ENCODE measurements around the gene AKAP7. TPM values are rescaled to one million over a fixed set of nuclear protein-coding genes. Genes with fewer than 3 reads are reported as not detected.

The AKAP7 gene
- polyA plus RNA-seq, 1 donor from 2014 or later = 1.6 TPM

DNA sequence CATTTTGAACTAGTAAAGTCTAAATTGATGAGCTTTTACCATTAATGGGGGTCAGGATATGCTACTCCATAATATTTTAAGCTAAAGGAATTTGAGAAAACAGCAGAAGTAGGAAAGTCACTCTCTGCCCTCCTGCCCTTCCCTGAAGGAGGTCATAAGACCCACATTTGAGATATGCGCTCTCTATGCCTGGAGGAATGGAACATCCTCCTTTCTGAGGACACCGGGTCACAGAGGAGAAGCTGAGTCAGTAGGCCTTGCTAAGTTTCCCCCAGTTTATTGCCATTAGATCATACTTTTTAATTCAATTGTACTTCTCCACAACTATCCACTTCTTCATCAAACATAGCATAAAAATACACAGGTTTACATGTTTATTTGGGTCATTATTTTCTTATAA lies 40.3 kb downstream of the AKAP7 start:
- Histone ChIP-seq H3K9me2 (ENCODE audit: insufficient read depth, low read length) (no peaks in the 10 kb centered on the region), H3K4me3 (ENCODE audit: low read length) (no peak overlapping the region), H3K36me3 (ENCODE audit: insufficient read depth, low read length) (no peaks in the 10 kb centered on the region), H3K9me3 (ENCODE audit: low read length) (no peaks in the 10 kb centered on the region), H2AFZ (ENCODE audit: low read depth, low read length) (no peak overlapping the region), H3K27ac (ENCODE audit: low read length) (no peak overlapping the region), H4K20me1 (ENCODE audit: insufficient read depth) (no peaks in the 10 kb centered on the region), H3F3A (ENCODE audit: insufficient read depth, low read length, poor library complexity, severe bottlenecking) (no peaks in the 10 kb centered on the region), H3K9ac (ENCODE audit: low read length) (no peak overlapping the region), H3K4me2 (ENCODE audit: low read length) (no peak overlapping the region), H3K27me3 (ENCODE audit: insufficient read depth, low read depth, low read length) (no peaks in the 10 kb centered on the region), H3K79me2 (replicated peaks; ENCODE audit: insufficient read depth, low read length) (no peaks in the 10 kb centered on the region)
- TF ChIP-seq REST (IDR thresholded peaks at IDR 0.05; ENCODE audit: borderline replicate concordance) (no peak), EP300 (conservative IDR thresholded peaks at IDR 0.05; ENCODE audit: poor library complexity, severe bottlenecking) (no peak), RAD21 (conservative IDR thresholded peaks at IDR 0.05) (no peak), MXI1 (conservative IDR thresholded peaks at IDR 0.05; ENCODE audit: poor library complexity, severe bottlenecking) (no peak), EZH2 (IDR thresholded peaks at IDR 0.05; ENCODE audit: borderline replicate concordance, insufficient read depth, low read length, poor library complexity, severe bottlenecking) (no peak), POLR2AphosphoS5 (IDR thresholded peaks at IDR 0.05) (no peak), TAF1 (IDR thresholded peaks at IDR 0.05; ENCODE audit: low read depth) (no peak), CTCF (IDR thresholded peaks at IDR 0.05; ENCODE audit: poor library complexity, severe bottlenecking) (no peak), SMC3 (conservative IDR thresholded peaks at IDR 0.05; ENCODE audit: poor library complexity) (no peak)

- Histone ChIP-seq H2AFZ (ENCODE audit: low read depth, low read length) (no peak overlapping the region), H3K4me2 (ENCODE audit: low read length) (no peak overlapping the region)
Observed at GRCh38 chr6:131177996-131178395, 42.7 kb downstream of the AKAP7 start.

More at GRCh38 chr6:131177996-131178395, 42.7 kb downstream of the AKAP7 start:
- H3K9me2 ChIP-seq (ENCODE audit: insufficient read depth, low read length) = no peaks in the 10 kb centered on the region
- no peaks in the 10 kb centered on the region for H3K27me3 ChIP-seq (ENCODE audit: insufficient read depth, low read depth, low read length)
- no peaks in the 10 kb centered on the region for H3F3A ChIP-seq (ENCODE audit: insufficient read depth, low read length, poor library complexity, severe bottlenecking)
- no peaks in the 10 kb centered on the region for H4K20me1 ChIP-seq (ENCODE audit: insufficient read depth)
- no peak overlapping the region for H3K4me3 ChIP-seq (ENCODE audit: low read length)
- no peaks in the 10 kb centered on the region for H3K9me3 ChIP-seq (ENCODE audit: low read length)
- no peak overlapping the region for H3K27ac ChIP-seq (ENCODE audit: low read length)
- H3K9ac ChIP-seq (ENCODE audit: low read length) = no peak overlapping the region
- H3K79me2 ChIP-seq (replicated peaks; ENCODE audit: insufficient read depth, low read length) = no peaks in the 10 kb centered on the region
- no peak for TF ChIP-seq CTCF (IDR thresholded peaks at IDR 0.05; ENCODE audit: poor library complexity, severe bottlenecking)
- TF ChIP-seq MXI1 (conservative IDR thresholded peaks at IDR 0.05; ENCODE audit: poor library complexity, severe bottlenecking) = no peak
- TF ChIP-seq EP300 (conservative IDR thresholded peaks at IDR 0.05; ENCODE audit: poor library complexity, severe bottlenecking) = no peak
- no peak for TF ChIP-seq RAD21 (conservative IDR thresholded peaks at IDR 0.05)
- TF ChIP-seq SMC3 (conservative IDR thresholded peaks at IDR 0.05; ENCODE audit: poor library complexity) = no peak
- no peak for TF ChIP-seq EZH2 (IDR thresholded peaks at IDR 0.05; ENCODE audit: borderline replicate concordance, insufficient read depth, low read length, poor library complexity, severe bottlenecking)
- no peak for TF ChIP-seq TAF1 (IDR thresholded peaks at IDR 0.05; ENCODE audit: low read depth)
- TF ChIP-seq POLR2AphosphoS5 (IDR thresholded peaks at IDR 0.05) = no peak
- no peak for TF ChIP-seq REST (IDR thresholded peaks at IDR 0.05; ENCODE audit: borderline replicate concordance)
- no peaks in the 10 kb centered on the region for H3K36me3 ChIP-seq (ENCODE audit: insufficient read depth, low read length)

Data from neural cell (in vitro differentiated cells).